Skeletal muscle tissue (tissue), 4 donors: ENCODE data around the gene ROR1. TPM values are rescaled to one million over a fixed set of nuclear protein-coding genes. Genes with fewer than 3 reads are reported as not detected.
"Not testable (repeated sequence)": the region's sequence is repeated elsewhere in the genome, so short reads cannot be mapped to it uniquely, and the experiment has no call there.

Experiments
- H3K27ac ChIP-seq: one replicate; pipeline ENCODE4 v1.7.0; 2013; ENCODE audit warnings: mild to moderate bottlenecking, low read depth, low read length, inconsistent platforms
- H3K27me3 ChIP-seq, 3 donors: one replicate each; pipeline ENCODE4 v1.7.0; 2013; ENCODE audit warnings: low read length in 3 of 3; ENCODE audit not compliant: control insufficient read depth in 3 of 3, insufficient read depth in 3 of 3
- H3K36me3 ChIP-seq, 3 donors: one replicate each; pipeline ENCODE4 v1.7.0; 2013; ENCODE audit warnings: low read length in 3 of 3; ENCODE audit not compliant: control insufficient read depth in 3 of 3, insufficient read depth in 3 of 3
- H3K4me1 ChIP-seq, 3 donors: one replicate each; pipeline ENCODE4 v1.7.0; 2013; ENCODE audit warnings: low read length in 3 of 3, mild to moderate bottlenecking in 3 of 3; ENCODE audit not compliant: control insufficient read depth in 3 of 3, insufficient read depth in 3 of 3
- H3K4me3 ChIP-seq, 3 donors: one replicate each; pipeline ENCODE4 v1.7.0; 2013; ENCODE audit warnings: low read length in 3 of 3
- H3K9ac ChIP-seq, 3 donors: one replicate each; pipeline ENCODE4 v1.7.0; 2013; ENCODE audit warnings: low read length in 3 of 3, mild to moderate bottlenecking in 3 of 3, moderate library complexity in 2 of 3, low read depth in 1 of 3
- H3K9me3 ChIP-seq, 3 donors: one replicate each; pipeline ENCODE4 v1.7.0; 2013; ENCODE audit warnings: low read length in 3 of 3; ENCODE audit not compliant: control insufficient read depth in 3 of 3
- total RNA-seq: library from RNA; depleted of rRNA; stranded (reverse); fragments of >200 nt; gene quantifications from one replicate; pipeline ENCODE4 v1.2.3, GENCODE V29; 2014
- donor health status: Osteomylitis.

Gene ROR1
- total RNA-seq, 1 donor from 2014 or later = 7.8 TPM

DNA sequence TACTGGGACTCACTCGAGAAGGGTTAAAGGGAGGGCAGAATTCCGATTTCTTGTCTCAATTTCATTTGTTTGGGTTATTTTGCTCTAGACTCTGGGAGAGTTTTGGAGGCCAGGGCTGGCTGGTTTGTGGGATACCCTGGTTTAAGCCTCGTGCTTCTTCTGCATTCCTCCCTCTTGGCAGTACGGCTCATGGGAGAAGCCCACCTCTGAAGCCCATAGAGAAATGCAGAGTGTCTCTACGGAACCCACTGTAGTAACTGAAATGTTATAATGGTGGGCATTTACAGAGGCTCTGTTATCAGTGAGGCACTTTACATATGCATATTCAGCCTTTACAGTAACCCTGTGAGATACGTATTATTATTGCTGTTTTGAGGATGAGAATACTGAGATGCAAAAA is 43.9 kb downstream of the ROR1 start:
- Histone ChIP-seq H3K36me3 (no peaks in the 10 kb centered on the region), H3K9ac (no peak overlapping the region), H3K4me3 (no peak overlapping the region), H3K27ac (no peak overlapping the region), H3K9me3 (no peaks in the 10 kb centered on the region), H3K27me3 (no peaks in the 10 kb centered on the region), H3K4me1 (peaks cover 10 to 20% (median 17%) of the 10 kb centered on the region in 3 donors)

DNA sequence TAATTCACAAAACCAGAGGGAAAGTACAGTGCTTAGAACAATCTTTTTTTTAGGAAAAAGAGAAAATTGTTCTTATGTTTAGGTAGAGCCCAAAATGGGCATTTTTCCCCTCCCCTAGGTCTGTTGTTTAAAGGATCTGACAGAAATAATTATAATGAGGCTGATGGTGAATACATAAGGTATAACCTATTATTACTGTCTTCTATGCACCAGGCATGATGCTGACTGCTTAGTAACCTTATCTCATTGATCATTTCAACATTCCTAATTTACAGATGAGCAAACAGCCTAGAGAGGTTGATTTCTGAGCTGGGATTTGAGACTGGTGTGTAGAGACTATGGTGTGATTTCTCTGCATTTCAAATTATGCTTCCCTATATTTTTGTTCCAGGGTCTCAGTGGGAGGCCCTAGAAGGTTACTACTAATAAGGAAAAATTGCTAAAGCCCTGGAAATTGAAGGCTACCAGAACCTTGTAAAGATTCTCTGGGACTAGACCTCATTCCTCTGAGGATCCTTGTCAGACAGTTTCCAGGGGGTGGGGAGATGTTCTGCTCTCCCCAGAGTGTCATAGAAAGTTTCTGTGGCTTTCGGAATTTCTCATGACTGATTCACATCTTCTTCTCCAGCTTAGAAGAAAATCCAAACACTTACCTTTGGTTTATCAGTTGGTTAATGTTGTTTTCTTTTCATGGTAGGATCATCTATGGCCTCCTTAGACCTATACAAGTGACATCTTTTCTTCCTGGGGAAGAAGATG is 44.9 kb downstream of the ROR1 start:
- H3K36me3 ChIP-seq = no peaks in the 10 kb centered on the region
- H3K27me3 ChIP-seq = no peaks in the 10 kb centered on the region
- no peak overlapping the region for H3K4me3 ChIP-seq
- H3K9ac ChIP-seq = no peak overlapping the region
- H3K4me1 ChIP-seq = peaks cover 9 to 17% (median 16%) of the 10 kb centered on the region in 3 donors
- no peak overlapping the region for H3K27ac ChIP-seq
- H3K9me3 ChIP-seq = no peaks in the 10 kb centered on the region

DNA sequence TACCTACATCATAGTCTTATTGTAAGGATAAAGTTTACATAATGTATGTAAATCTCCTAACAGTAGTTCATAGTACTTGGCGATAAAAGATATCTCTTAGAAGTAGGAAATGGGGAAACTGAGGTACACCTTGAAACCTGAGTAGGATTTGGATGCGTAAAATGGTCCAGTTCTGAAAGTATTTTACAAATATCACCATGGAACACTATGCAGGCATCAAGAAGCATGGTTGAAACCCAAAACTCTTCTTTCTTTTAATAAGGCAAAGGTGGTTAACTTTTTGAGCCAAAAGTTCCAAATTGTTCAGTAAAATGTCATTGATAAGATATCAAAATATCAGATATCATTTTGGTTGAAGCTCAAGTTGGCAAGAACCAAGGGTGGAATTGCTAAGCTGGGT is 46.0 kb downstream of the ROR1 start:
- Histone ChIP-seq H3K36me3 (no peaks in the 10 kb centered on the region), H3K9me3 (no peaks in the 10 kb centered on the region), H3K9ac (no peak overlapping the region), H3K27me3 (no peaks in the 10 kb centered on the region), H3K4me1 (peaks cover 5 to 16% (median 12%) of the 10 kb centered on the region in 3 donors), H3K4me3 (no peak overlapping the region), H3K27ac (no peak overlapping the region)

DNA sequence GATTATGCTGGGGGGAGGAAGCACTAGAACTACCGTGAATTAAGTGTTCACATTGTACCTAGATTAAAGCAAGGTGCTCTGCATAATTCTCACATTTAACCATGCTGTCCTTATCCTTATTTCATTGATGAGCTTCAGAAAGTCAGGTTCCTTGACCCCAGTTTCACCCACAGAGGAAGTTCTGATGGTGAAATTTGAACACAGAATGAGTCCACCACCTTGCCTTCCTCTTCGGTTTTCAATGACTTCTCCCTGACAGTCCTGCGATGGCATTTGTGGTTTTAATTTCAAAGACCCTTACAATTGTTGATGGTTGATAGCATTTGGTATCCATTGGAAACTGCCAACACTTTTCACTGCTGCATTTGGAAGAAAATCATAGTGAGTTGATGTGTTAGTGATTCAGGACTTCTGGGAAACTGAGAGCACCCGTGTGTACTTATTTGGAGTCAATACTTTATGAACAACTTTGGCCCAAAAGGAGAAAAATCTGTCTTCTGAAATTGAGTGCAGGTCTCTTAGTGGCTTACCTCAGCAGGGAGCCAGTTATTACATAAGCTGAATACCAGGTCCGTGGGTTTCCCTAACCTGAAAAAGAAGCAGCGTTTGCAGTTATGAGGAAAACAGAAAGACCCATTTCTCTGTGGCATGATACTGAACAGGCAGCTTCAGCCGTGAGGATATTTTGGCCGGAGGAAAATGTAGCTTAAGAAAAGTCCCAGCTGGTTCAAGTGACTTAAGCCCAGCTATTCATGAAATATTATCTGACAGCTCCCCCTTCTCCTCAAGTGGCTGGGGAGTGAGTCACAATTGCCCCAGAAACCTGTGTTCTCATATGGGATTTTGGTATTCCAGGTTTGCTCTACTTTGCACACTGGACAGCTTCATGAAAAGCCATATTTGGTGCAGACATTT is 47.5 kb downstream of the ROR1 start:
- H3K4me3 ChIP-seq = no peak overlapping the region
- no peak overlapping the region for H3K27ac ChIP-seq

DNA sequence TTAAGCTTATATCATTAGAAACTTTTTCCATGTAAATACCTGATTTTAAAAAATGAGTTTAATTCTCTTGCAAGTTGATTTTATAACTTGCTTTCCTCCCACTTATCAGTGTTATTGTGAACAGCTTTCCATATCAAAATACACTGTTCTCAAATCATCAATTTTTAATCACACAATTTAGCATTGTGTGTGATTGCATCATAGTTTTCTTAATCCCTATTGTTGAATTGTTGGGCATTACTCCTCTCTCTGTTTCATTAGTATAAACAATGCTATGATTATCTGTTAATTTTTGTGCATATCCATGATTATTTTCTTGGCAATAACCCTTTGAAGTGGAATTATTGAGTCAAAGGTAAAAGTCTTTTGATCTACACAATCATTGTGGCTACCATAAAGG is 48.7 kb downstream of the ROR1 start:
- Histone ChIP-seq H3K36me3 (no peaks in the 10 kb centered on the region), H3K9me3 (no peaks in the 10 kb centered on the region), H3K4me3 (no peak overlapping the region), H3K27me3 (no peaks in the 10 kb centered on the region), H3K4me1 (peaks cover 7 to 12% (median 12%) of the 10 kb centered on the region in 3 donors), H3K27ac (no peak overlapping the region), H3K9ac (no peak overlapping the region)

More for the DNA sequence above, 47.5 kb downstream of the ROR1 start:
- Histone ChIP-seq H3K9me3 (no peaks in the 10 kb centered on the region), H3K27me3 (no peaks in the 10 kb centered on the region), H3K4me1 (peaks cover 5 to 16% (median 12%) of the 10 kb centered on the region in 3 donors), H3K9ac (no peak overlapping the region), H3K36me3 (no peaks in the 10 kb centered on the region)

DNA sequence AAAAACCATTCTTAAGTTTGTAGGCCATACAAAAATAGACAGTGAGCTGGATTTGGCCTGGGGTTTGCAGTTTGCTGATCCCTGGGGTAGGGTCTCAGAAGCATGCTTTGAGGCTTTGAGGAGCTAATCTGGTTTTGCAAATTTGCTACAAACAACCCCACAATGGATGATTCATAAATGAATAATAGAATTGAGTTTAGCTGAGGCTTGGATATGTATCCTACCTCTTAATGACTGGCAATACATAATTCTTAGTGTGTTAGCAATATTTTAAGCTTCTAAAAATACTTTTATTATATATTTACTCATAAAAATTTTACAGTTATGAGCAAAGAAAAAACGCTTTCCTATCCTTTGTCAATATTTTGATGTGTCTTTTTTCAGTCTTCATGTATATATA is 50.6 kb downstream of the ROR1 start:
- no peaks in the 10 kb centered on the region for H3K27me3 ChIP-seq
- H3K27ac ChIP-seq = no peak overlapping the region
- no peak overlapping the region for H3K9ac ChIP-seq
- peaks cover 9 to 22% (median 19%) of the 10 kb centered on the region in 3 donors for H3K4me1 ChIP-seq
- H3K9me3 ChIP-seq = no peaks in the 10 kb centered on the region
- H3K36me3 ChIP-seq = no peaks in the 10 kb centered on the region
- H3K4me3 ChIP-seq = no peak overlapping the region

DNA sequence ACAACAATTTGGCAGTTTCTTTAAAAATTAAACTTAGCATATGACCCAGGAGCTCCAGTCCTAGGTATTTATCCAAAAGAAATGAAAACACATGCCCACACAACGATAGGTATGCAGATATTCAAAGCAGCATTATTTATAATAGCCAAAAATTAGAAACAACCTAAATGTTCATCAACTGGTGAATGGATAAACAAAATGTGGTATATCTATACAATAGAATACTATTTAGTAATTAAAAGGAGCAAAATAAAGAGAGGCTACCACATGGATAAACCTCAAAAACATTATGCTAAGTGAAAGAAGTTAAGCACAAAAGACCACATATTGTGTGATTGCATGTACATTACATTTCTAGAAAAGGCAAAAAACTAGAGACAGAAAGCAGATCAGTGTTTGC is 51.3 kb downstream of the ROR1 start:
- Histone ChIP-seq H3K9me3 (no peaks in the 10 kb centered on the region), H3K4me3 (no peak overlapping the region), H3K4me1 (peaks cover 13 to 26% (median 21%) of the 10 kb centered on the region in 3 donors), H3K9ac (no peak overlapping the region), H3K27me3 (no peaks in the 10 kb centered on the region), H3K36me3 (no peaks in the 10 kb centered on the region), H3K27ac (no peak overlapping the region)

DNA sequence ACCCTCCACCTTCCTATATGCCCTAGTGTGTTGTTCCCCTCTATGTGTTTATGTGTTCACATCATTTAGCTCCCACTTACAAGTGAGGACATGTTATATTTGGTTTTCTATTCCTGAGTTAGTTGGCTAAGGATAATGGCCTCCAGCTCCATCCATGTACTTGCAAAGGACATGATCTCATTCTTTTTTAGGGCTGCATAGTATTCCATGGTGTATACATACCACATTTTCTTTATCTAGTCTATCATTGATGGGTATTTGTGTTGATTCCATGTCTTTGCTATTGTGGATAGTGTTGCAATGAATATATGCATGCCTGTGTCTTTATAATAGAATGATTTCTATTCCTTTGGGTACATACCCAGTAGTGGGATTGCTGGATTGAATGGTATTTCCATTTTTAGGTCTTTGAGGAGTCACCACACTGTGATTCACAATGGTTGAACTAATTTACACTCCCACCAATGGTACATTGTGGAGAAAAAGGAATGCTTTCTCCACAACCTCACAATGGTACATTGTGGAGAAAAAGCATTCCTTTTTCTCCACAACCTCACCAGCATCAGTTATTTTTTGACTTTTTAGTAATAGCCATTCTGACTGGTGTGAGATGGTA is 52.5 kb downstream of the ROR1 start:
- H3K9me3 ChIP-seq, H3K27ac ChIP-seq, H3K27me3 ChIP-seq, H3K9ac ChIP-seq, H3K36me3 ChIP-seq, H3K4me3 ChIP-seq: not testable (repeated sequence)
- peaks cover 14 to 27% (median 18%) of the 10 kb centered on the region in 3 donors for H3K4me1 ChIP-seq

DNA sequence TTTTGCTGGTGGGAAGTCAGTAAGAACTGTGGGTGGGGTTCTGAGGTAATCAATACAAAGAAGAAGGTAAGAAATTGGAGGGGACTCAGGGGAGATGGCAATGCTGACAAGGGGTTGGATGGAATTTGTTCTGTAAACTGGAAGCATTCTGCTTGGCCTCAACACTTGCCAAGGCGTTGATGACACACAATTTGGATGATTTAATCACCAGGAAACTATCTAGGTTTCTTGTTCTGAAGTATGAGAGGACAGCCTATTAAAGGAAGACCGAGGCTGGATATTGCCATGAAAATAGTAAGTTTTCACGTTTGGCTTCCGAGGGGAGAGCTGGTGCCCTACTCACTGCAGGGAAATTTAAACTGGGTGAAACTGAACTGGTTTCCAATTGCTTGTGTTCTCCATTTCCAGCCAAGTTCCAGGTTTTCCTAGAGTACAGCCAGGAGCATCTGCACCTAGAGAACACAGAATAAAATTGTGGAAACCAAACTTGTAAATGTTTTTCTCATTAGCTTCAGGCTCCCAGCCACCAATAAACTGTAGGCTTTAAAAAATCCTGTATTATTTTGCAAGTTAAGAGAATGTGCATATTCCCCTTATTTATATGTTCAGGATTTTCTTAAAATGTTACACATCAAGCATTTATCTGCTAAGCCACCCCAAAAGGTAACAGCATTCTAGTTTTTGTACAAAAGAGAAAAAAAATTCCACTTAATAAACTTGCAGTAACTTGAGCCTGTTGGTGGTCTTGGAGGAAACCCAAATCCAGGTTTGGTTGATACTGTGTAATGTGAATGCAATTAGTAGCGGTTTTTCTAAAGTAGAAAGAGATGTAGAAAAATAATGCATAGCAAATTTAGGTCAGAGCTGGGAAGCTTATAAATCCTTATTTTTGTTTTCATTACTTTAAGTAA is 53.8 kb downstream of the ROR1 start:
- Histone ChIP-seq H3K9ac (no peak overlapping the region), H3K27ac (no peak overlapping the region)

More for the DNA sequence above, 53.8 kb downstream of the ROR1 start:
- H3K27me3 ChIP-seq = no peaks in the 10 kb centered on the region
- H3K4me1 ChIP-seq = peaks cover 11 to 21% (median 16%) of the 10 kb centered on the region in 3 donors
- H3K9me3 ChIP-seq = no peaks in the 10 kb centered on the region
- H3K4me3 ChIP-seq = no peak overlapping the region
- H3K36me3 ChIP-seq = no peaks in the 10 kb centered on the region
